Progenitor cell of endocrine pancreas (in vitro differentiated cells): ENCODE data around the gene UCKL1. TPM values are rescaled to one million over a fixed set of nuclear protein-coding genes. Genes with fewer than 3 reads are reported as not detected.

ENCODE experiments used
- DNase-seq: peaks from one replicate; pipeline ENCODE4 v3.0.0; 2021; ENCODE audit warnings: low spot score; ENCODE audit not compliant: unreplicated experiment
- H3K27ac Mint-ChIP-seq: 2 replicates; pipeline ENCODE4 v1.8.0; 2021; ENCODE audit warnings: mild to moderate bottlenecking, moderate library complexity, mixed read lengths
- H3K27me3 Mint-ChIP-seq: 2 replicates; pipeline ENCODE4 v1.8.0; 2021; ENCODE audit warnings: mixed read lengths
- H3K36me3 Mint-ChIP-seq: 2 replicates; pipeline ENCODE4 v1.8.0; 2022; ENCODE audit warnings: mixed read lengths; ENCODE audit not compliant: insufficient read depth
- H3K4me1 Mint-ChIP-seq: 2 replicates; pipeline ENCODE4 v1.8.0; 2021; ENCODE audit warnings: low read depth, mixed read lengths
- H3K4me3 Mint-ChIP-seq: 2 replicates; pipeline ENCODE4 v1.8.0; 2021; ENCODE audit warnings: low read depth, mild to moderate bottlenecking, moderate library complexity, mixed read lengths
- H3K9me3 Mint-ChIP-seq: 2 replicates; pipeline ENCODE4 v1.8.0; 2021; ENCODE audit warnings: low read depth, mixed read lengths
- CTCF ChIP-seq: fragments of 200-600 bp; sonication (generic); IDR thresholded peaks from one replicate; pipeline ENCODE4 v1.5.0; 2021; ENCODE audit warnings: antibody characterized with exemption, mild to moderate bottlenecking; ENCODE audit not compliant: unreplicated experiment
- total RNA-seq: library from RNA; stranded (reverse); gene quantifications from 2 replicates; pipeline ENCODE4 v1.2.1, GENCODE V29; 2021

UCKL1 gene
- total RNA-seq, 1 donor from 2014 or later: 79.2 TPM

- Mint-ChIP-seq H3K4me3 (no peak overlapping the region), H3K4me1 (peaks cover 10% of the 10 kb centered on the region), H3K27me3 (no peaks in the 10 kb centered on the region), H3K9me3 (peaks cover 7% of the 10 kb centered on the region), H3K36me3 (peaks cover 21% of the 10 kb centered on the region), H3K27ac (no peak overlapping the region)
- TF ChIP-seq CTCF: no peak
- no peak for DNase-seq
Observed at GRCh38 chr20:63913768-63914167, 42.4 kb downstream of the UCKL1 start.

- TF ChIP-seq CTCF: no peak
- no peak for DNase-seq
- Mint-ChIP-seq H3K27me3 (no peaks in the 10 kb centered on the region), H3K4me3 (no peak overlapping the region), H3K36me3 (peaks cover 15% of the 10 kb centered on the region), H3K9me3 (peaks cover 6% of the 10 kb centered on the region), H3K4me1 (peaks cover 15% of the 10 kb centered on the region), H3K27ac (peak overlapping the region; percentile 29)
Observed at GRCh38 chr20:63911176-63911575, 45.0 kb downstream of the UCKL1 start.

GRCh38 chr20:63908008-63908682 lies 48.1 kb downstream of the UCKL1 start:
- peaks cover 15% of the 10 kb centered on the region for H3K4me1 Mint-ChIP-seq
- no peaks in the 10 kb centered on the region for H3K27me3 Mint-ChIP-seq
- no peak for TF ChIP-seq CTCF
- DNase-seq: no peak
- H3K36me3 Mint-ChIP-seq: peaks cover 4% of the 10 kb centered on the region
- H3K9me3 Mint-ChIP-seq: no peaks in the 10 kb centered on the region
- no peak overlapping the region for H3K4me3 Mint-ChIP-seq
- H3K27ac Mint-ChIP-seq: peak overlapping the region; percentile 1

- H3K36me3 Mint-ChIP-seq: peaks cover 3% of the 10 kb centered on the region
- TF ChIP-seq CTCF: no peak
Observed at GRCh38 chr20:63903796-63904561, 52.2 kb downstream of the UCKL1 start.

GRCh38 chr20:63900413-63900812 lies 55.8 kb downstream of the UCKL1 start:
- Mint-ChIP-seq H3K4me3 (no peak overlapping the region), H3K9me3 (no peaks in the 10 kb centered on the region), H3K27me3 (no peaks in the 10 kb centered on the region), H3K27ac (no peak overlapping the region), H3K36me3 (peaks cover 2% of the 10 kb centered on the region), H3K4me1 (peaks cover 19% of the 10 kb centered on the region)
- DNase-seq: no peak
- no peak for TF ChIP-seq CTCF

More at GRCh38 chr20:63903796-63904561, 52.2 kb downstream of the UCKL1 start:
- DNase-seq: no peak
- peaks cover 6% of the 10 kb centered on the region for H3K4me1 Mint-ChIP-seq
- H3K9me3 Mint-ChIP-seq: no peaks in the 10 kb centered on the region
- H3K27me3 Mint-ChIP-seq: no peaks in the 10 kb centered on the region
- H3K27ac Mint-ChIP-seq: peak overlapping the region; percentile 89
- H3K4me3 Mint-ChIP-seq: no peak overlapping the region
